ENCODE results near the gene JHY.

DNA sequence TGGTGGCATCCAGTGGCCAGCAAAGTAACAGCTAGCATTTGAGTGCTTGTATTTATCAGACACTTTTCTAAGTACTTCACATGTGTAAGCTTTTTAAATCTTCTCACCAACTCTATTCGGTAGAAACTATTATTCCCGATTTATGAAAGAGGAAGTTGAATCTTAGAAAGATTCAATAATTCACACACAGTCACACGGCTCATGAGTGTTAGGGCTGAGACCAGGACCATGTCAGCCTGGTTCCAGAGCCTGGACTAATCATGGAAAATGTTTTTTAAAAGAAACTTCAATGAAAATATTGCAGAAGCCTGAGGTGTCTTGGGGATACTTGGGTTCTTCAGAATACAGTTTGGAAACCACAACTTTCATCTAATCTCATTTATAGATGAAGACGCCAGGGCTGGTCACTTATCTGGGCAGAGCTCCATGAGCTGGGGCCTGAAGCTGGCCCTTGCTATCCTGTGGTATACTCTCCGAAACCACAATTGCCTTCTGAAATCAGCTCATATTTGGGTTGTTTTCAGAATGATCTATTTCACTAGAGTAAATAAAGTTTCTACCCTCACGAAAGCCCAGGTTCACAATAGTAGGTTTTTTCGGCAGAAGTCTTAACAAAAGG, 48.6 kb upstream of the JHY start:
- TF ChIP-seq EZH2 (IDR thresholded peaks at IDR 0.05) (no peak), POLR2AphosphoS5 (IDR thresholded peaks at IDR 0.05; ENCODE audit: borderline replicate concordance, low read depth, low read length) (no peak)

Data from SK-N-MC (cell line).